Osteocyte (in vitro differentiated cells): ENCODE results near the gene MS4A3. TPM values are rescaled to one million over a fixed set of nuclear protein-coding genes. Genes with fewer than 3 reads are reported as not detected.
"Not testable (repeated sequence)": the region's sequence is repeated elsewhere in the genome, so short reads cannot be mapped to it uniquely, and the experiment has no call there.

Source experiments
- DNase-seq: peaks from one replicate; pipeline ENCODE4 v3.0.0; 2021; ENCODE audit warnings: mixed read lengths; ENCODE audit not compliant: unreplicated experiment; ENCODE audit errors: extremely low spot score
- H3K27ac Mint-ChIP-seq: one replicate; pipeline ENCODE4 v1.8.0; 2021; ENCODE audit warnings: mild to moderate bottlenecking, mixed read lengths; ENCODE audit not compliant: unreplicated experiment
- H3K27me3 Mint-ChIP-seq: one replicate; pipeline ENCODE4 v1.8.0; 2021; ENCODE audit warnings: mixed read lengths; ENCODE audit not compliant: unreplicated experiment
- H3K36me3 Mint-ChIP-seq: one replicate; pipeline ENCODE4 v1.8.0; 2021; ENCODE audit warnings: mixed read lengths; ENCODE audit not compliant: unreplicated experiment
- H3K4me1 Mint-ChIP-seq: one replicate; pipeline ENCODE4 v1.8.0; 2021; ENCODE audit warnings: mixed read lengths; ENCODE audit not compliant: unreplicated experiment
- H3K4me3 Mint-ChIP-seq: one replicate; pipeline ENCODE4 v1.8.0; 2021; ENCODE audit warnings: mild to moderate bottlenecking, moderate library complexity, mixed read lengths; ENCODE audit not compliant: unreplicated experiment
- H3K9me3 Mint-ChIP-seq: one replicate; pipeline ENCODE4 v1.8.0; 2021; ENCODE audit warnings: mixed read lengths; ENCODE audit not compliant: unreplicated experiment
- total RNA-seq: library from RNA; stranded (reverse); gene quantifications from 2 replicates; pipeline ENCODE4 v1.2.1, GENCODE V29; 2021
- TF ChIP-seq, protein P1 (sequence below): fragments of 200-600 bp; sonication (generic); IDR thresholded peaks from 2 replicates; pipeline ENCODE4 v1.5.0; 2021; ENCODE audit warnings: antibody characterized with exemption, mild to moderate bottlenecking, moderate library complexity

Gene MS4A3
- total RNA-seq, 1 donor from 2014 or later = not detected

GRCh38 chr11:60040109-60040508 is 16.4 kb upstream of the MS4A3 start, which contains the start of gene OOSP2:
TSS of gene OOSP2 (plus strand) at chr11:60040409. CDS start at chr11:60040460, 51 bp downstream.
- Mint-ChIP-seq H3K27ac (no peak within 1 kb of the TSS), H3K4me3 (no peak within 1 kb of the TSS), H3K36me3 (no peaks in the 10 kb centered on the region), H3K9me3 (no peaks in the 10 kb centered on the region), H3K4me1 (no peaks in the 10 kb centered on the region), H3K27me3 (peaks cover under 1% of the 10 kb centered on the region)
- TF ChIP-seq, protein P1, sequence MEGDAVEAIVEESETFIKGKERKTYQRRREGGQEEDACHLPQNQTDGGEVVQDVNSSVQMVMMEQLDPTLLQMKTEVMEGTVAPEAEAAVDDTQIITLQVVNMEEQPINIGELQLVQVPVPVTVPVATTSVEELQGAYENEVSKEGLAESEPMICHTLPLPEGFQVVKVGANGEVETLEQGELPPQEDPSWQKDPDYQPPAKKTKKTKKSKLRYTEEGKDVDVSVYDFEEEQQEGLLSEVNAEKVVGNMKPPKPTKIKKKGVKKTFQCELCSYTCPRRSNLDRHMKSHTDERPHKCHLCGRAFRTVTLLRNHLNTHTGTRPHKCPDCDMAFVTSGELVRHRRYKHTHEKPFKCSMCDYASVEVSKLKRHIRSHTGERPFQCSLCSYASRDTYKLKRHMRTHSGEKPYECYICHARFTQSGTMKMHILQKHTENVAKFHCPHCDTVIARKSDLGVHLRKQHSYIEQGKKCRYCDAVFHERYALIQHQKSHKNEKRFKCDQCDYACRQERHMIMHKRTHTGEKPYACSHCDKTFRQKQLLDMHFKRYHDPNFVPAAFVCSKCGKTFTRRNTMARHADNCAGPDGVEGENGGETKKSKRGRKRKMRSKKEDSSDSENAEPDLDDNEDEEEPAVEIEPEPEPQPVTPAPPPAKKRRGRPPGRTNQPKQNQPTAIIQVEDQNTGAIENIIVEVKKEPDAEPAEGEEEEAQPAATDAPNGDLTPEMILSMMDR = no peak
- no peak for DNase-seq

- DNase-seq, H3K27ac Mint-ChIP-seq, H3K36me3 Mint-ChIP-seq, H3K27me3 Mint-ChIP-seq, H3K4me1 Mint-ChIP-seq, H3K9me3 Mint-ChIP-seq, H3K4me3 Mint-ChIP-seq: not testable (repeated sequence)
These were observed 6.0 kb upstream of the MS4A3 start for GRCh38 chr11:60050422-60050821.

DNA sequence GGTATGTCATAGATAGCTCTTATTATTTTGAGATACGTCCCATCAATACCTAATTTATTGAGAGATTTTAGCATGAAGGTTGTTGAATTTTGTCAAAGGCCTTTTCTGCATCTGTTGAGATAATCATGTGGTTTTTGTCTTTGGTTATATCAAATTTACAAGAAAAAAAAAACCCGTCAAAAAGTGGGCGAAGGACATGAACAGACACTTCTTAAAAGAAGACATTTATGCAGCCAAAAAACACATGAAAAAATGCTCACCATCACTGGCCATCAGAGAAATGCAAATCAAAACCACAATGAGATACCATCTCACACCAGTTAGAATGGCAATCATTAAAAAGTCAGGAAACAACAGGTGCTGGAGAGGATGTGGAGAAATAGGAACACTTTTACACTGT is 5.6 kb upstream of the MS4A3 start:
- not testable (repeated sequence) for H3K27me3 Mint-ChIP-seq, H3K9me3 Mint-ChIP-seq, H3K27ac Mint-ChIP-seq, H3K4me1 Mint-ChIP-seq, DNase-seq, H3K36me3 Mint-ChIP-seq, H3K4me3 Mint-ChIP-seq

- TF ChIP-seq, protein P1 = no peak
- H3K9me3 Mint-ChIP-seq = no peaks in the 10 kb centered on the region
These were observed 2.6 kb downstream of the MS4A3 start for GRCh38 chr11:60059052-60059451.

DNA sequence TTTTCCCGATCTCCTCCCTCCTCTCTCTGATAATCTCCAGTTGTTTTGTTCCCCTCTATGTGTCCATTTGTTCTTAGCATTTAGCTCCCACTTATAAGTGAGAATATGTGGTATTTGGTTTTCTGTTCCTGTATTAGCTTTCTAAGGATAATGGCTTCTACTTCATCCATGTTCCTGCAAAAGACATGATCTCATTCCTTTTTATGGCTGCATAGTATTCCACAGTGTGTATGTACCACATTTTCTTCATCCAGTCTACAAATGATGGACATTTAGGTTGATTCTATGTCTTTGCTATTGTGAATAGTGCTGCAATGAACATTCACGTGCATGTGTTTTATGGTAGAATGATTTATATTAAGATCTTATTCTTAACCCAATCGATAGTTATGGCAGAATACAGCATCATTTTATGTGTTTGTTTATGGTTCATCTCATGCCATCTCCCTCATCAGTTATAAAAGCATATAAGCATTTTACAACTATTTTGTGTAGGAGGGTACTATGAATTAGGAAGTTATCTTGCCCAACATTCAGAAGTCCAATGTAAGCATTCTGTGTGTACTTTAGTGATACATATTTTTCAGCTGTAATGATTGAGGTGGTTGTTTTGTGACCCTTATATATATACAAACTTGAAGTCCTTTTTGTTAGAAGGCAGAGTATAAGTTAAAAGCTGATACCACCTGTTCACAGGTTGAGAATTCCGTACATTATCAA is 3.2 kb downstream of the MS4A3 start:
- Mint-ChIP-seq H3K9me3 (no peaks in the 10 kb centered on the region), H3K36me3 (no peaks in the 10 kb centered on the region), H3K4me1 (no peaks in the 10 kb centered on the region), H3K4me3 (no peak overlapping the region), H3K27me3 (no peaks in the 10 kb centered on the region), H3K27ac (no peak overlapping the region)
- TF ChIP-seq, protein P1 = no peak
- DNase-seq = no peak

More at GRCh38 chr11:60059052-60059451, 2.6 kb downstream of the MS4A3 start:
- Mint-ChIP-seq H3K4me1 (no peaks in the 10 kb centered on the region), H3K36me3 (no peaks in the 10 kb centered on the region), H3K27me3 (no peaks in the 10 kb centered on the region), H3K27ac (no peak overlapping the region), H3K4me3 (no peak overlapping the region)
- no peak for DNase-seq

DNA sequence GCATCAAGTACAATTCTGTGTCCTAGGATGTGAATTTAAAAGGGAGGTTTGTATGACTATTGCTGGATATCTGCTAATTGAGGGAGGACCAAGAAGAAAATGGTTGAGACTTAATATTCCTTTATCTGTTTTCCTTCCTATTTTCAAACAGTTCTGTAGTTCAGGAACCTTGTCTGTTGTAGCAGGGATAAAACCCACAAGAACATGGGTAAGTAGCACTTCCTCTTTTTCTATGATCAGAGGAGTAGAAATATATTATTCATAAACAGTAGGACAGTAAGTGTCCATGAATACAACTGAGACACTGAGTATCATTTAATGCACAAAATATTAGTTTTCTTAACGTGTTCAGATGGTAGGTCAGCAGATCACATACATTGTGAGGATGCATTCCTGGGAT is 7.6 kb downstream of the MS4A3 start:
- TF ChIP-seq, protein P1 = no peak
- Mint-ChIP-seq H3K4me3 (no peak overlapping the region), H3K27ac (no peak overlapping the region), H3K9me3 (no peaks in the 10 kb centered on the region), H3K27me3 (no peaks in the 10 kb centered on the region), H3K36me3 (no peaks in the 10 kb centered on the region), H3K4me1 (no peaks in the 10 kb centered on the region)
- no peak for DNase-seq
